Stimulated activated naive CD8-positive, alpha-beta T cell treated with anti-CD3 and anti-CD28 coated beads, Interleukin-15, Interleukin-2, amounts not matched to agents 100 U/mL and 50 U/mL, for 24 hours (primary cell): ENCODE measurements around the gene CTNNBL1.
"Not testable (repeated sequence)": the region's sequence is repeated elsewhere in the genome, so short reads cannot be mapped to it uniquely, and the experiment has no call there.

Experiments
- ATAC-seq: fragments of 150-1000 bp; cut with Tn5 transposase; one replicate; pipeline ENCODE4 v1.10.0; 2021
- DNase-seq: peaks from one replicate; pipeline ENCODE4 v3.0.0; 2021

CTNNBL1 gene, protein sequence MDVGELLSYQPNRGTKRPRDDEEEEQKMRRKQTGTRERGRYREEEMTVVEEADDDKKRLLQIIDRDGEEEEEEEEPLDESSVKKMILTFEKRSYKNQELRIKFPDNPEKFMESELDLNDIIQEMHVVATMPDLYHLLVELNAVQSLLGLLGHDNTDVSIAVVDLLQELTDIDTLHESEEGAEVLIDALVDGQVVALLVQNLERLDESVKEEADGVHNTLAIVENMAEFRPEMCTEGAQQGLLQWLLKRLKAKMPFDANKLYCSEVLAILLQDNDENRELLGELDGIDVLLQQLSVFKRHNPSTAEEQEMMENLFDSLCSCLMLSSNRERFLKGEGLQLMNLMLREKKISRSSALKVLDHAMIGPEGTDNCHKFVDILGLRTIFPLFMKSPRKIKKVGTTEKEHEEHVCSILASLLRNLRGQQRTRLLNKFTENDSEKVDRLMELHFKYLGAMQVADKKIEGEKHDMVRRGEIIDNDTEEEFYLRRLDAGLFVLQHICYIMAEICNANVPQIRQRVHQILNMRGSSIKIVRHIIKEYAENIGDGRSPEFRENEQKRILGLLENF

DNA sequence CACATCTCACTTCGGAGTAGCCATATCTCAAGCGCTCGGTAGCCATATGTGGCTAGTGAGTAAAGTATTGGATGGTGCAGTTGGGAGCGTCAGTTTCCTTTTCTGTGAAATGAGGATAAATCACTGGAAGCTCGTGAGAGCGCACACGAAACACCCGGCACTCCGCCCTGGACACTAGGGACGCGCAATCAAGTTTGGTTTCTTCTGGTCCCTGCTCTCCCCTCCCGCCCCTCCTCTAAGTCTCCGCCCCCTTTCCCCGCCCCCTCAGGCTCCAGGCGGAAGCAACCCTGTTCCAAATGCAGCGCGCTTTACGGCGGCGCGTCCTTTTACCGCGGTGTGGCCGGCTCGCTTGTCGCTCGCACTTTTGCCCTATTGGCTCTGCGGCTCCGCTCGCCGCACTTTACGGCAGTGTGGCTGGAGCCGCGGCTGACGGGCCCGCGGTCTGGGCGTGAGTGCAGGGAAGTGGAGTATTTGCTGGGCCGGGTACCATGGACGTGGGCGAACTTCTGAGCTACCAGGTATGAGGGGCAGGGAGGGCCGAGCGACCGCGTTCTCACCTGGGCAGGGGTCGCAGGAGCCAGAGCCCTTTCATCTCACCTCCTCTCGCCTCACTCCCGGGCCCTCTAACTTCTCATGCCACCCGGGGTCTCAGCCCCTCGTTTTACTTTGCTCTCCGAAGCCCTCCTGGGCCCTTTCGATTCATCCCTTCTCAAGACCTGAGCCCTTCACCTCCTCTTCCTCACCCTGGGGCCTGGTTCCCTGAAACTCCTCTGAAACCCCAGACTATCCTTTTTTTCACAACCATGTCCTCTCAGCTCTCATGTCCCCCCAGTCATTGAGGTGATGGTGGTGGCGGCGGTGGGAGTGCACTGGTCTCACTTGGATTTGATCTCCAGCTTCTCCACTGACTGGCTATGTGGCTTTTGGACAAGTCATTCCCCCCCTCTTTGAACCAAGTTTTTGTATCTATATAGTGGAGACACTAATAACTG, at the start of gene CTNNBL1:
CTNNBL1 (plus strand) TSS at position 396 of the 992 bp plus-strand sequence; CDS start at position 489, 93 bp downstream.
- peak; percentile 97 for ATAC-seq
- DNase-seq, result peak; percentile 96

DNA sequence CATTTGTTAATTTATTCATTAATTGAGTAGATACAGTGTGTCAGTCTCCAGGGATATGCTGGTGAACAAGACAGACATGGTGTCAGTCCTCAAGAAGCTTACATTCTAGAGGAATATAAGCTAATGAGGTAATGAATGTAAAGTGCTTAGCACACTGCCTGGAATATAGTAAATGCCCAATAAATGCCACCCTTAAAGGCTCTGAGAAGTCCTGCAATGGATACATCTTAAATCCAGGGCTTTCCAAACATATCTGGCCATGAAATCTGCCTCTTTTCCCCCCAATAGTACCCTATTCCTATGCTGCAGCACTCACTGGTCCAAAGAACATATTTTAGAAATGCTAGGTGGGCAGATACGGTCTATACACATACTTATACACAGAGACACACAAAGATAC, 49.2 kb upstream of the CTNNBL1 start:
- ATAC-seq (no peak), DNase-seq (no peak)

DNA sequence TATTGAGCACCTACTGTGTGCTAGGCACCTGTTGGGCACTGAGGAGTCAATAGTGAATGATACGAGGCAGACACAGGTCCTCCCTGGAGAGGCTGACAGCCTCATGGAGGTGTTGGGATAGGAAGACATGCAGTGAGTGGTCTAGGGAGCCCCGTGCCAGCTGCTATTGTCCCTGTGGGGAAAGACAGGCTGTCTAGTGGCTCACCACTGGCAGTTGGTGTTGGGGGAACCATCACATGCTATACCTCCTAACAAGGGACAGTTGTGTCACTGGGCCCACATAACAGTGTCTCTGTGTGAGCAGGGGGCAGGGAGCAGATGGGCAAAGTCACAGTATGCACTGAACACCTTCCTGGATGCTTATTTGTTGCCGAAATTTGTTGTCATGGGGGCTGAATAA, 45.9 kb upstream of the CTNNBL1 start:
- ATAC-seq (no peak), DNase-seq (no peak)

DNA sequence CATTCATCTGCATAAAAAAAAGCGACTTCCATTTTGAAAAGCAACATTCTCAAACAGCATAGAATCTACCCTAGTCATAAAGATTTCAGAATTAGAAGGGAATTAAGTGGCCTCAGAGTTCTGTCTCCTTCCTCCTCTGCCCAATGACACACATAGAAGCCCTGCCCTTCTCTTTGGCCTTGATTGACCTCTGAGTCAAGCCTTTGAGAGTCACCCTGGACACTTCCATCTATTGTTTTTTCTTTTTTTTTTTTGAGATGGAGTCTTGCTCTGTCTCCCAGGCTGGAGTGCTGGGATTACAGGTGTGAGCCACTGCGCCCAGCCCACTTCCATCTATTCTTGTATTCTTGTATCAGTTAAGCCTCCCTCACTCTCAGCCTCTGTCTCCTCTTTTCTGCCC, 44.8 kb upstream of the CTNNBL1 start:
- ATAC-seq (no peak), DNase-seq (no peak)

DNA sequence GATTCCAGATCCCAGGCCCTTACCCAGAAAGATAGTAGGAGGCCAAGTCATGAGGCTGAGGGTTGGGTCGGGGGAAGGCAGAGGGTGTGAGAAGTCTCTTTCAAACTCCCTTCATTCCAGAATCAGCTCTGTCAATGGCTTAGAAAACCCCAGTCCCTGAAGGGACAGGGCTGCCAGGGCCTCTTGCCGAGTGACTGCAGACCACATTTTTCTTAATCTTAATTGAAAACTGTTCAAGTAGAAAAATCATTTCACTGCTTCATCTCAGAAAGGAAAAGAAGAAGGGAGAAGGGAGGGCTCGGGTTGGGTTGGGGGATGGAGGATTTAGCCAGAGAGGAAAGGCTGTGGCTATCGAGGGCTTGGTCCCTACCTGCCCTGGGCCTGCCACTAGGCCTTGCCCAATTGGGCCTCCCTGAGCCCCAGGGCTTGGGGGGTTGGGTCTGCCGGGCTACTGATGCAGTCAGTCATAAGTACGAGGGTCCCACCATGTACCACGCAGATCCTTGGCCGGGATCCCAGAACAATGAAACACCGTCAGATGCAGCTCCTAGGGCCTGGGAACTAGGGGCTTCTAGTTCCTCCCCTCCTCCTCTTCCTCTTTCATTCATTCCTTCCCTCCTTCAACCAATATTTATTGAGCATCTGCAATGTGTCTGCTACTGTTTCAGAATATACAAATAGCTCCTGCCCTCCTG, 44.0 kb upstream of the CTNNBL1 start:
- ATAC-seq, result no peak
- no peak for DNase-seq

DNA sequence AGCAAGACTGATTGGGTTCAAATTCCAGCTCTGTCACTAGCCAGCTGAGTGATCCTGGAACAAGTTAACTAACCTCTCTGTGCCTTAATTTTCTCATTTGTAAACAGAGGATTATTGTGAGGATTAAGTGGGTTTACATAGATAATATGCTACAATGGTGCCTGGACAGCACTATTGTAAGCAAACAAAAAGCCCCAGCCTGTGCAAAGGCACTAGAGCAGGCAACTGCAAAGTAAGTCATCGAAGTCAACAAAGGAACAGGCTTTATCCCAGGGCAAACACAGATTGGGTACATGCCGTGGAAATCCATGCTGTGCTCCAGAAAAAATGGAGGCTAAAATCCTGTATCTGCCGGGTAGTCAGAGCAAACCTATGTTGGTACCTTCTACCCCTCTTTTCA, 43.2 kb upstream of the CTNNBL1 start:
- DNase-seq, result no peak
- ATAC-seq, result no peak

DNA sequence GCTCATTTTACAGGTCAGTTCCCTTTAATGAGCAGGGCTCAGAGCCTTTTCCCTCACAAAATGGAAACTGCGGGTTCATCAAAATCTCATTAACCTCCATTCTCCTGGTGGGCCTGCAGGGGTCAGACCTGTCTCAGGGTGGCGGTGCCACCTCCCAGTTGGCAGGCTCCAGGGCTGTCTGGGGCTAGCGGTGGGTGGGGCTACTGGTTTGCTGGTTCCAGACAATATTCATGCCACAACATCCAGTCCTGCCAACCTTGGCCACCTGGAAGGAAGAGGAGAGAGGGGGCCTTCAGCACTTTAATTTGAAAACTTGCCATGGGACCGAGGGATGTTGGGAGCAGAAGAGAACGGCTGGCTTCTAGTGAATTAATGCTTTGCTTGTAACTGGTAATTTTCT, 41.9 kb upstream of the CTNNBL1 start:
- peak; percentile 91 for ATAC-seq
- DNase-seq, result peak; percentile 39

DNA sequence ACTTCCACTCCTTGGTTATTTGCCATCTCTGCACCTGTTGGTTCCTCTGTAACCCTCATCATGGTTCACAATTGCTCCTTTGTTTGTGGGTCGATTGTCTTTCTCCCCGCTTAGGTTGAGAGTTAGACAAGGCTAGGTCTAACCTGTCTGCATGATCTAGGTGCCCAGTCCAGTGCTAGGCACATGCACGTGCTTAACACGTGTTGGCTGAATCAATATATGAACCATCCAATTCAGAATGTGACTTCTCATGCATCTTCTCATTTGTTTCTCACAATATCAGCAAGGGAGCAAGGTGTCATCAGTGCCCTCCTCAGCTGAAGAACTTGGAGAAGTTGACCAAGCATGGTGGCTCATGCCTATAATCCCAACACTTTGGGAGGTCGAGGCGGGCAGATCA, 36.9 kb upstream of the CTNNBL1 start:
- ATAC-seq (no peak), DNase-seq (no peak)

DNA sequence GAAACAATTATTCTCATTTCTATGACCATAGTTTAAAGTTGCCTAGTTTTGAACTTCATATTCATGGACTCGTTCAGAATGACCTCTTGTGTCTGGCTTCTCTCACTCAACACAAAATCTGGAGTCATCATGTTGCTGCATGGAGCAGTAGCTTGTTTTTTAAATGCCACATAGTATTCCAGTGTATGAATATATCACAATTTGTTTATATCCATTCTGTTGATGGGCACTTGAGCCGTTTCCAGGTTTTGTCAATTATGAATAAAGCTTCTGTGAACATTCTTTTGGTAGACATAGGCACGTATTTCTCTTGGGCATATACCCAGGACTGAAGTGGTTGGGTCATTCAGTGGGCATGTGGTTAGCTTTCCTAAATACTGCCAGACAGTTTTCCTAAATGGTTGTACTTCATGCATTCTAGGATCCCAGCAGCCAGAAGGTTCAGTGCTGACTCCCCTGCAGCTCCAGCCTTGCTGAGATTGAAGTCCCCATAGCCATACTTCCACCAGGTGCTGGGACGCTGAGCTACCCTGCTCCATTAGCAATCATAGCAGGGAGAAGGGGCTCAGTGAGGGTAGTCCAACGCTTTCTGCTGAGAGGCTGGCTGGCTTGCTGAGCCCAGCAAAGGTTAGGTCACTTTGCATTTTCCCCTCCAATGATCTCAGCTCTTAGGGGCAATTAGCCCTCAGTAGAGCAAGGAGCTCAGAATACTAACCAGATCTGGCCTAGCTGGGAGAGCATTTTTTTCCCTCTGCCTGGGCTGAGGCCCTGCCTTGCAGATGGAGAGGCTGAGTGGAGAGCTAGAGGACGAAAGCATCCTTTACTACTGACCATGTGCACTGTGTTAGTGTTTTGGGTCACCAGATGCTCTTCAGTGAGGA, 35.7 kb upstream of the CTNNBL1 start:
- DNase-seq, result no peak
- ATAC-seq, result no peak

DNA sequence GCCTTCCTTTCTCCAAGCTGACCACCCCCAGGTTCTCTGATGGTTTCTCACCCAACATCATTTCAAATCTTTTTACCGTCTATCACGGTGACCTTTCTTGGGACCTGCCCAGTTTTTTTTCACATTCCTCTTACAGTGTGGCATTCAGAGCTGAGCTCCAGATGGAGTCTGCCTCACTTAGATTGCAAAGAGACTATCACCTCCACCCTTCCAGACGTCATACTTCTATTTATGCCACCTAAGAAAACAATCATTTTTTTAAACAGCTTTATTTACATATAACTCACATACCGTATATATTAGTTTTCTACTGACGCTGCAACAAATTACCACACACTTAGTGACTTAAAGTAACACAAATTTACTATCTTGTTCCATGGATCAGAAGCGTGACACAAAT, 32.3 kb upstream of the CTNNBL1 start:
- DNase-seq, result no peak

DNA sequence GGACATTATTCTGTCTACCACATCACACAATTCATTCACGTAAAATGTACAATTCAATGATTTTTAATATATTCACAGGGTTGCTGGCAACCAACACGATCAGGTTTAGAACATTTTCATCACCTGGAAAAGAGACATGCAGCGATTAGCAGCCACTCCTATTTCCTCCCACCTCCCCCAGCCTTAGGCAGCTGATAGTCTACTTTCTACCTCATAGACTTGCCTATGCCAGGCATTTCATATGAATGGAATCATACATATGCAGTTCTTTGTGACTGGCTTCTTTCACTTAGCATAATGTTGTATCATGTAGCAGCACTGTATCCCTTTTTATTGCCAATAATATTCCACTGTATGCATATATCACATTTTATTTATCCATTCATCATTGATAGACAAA, 31.5 kb upstream of the CTNNBL1 start:
- no peak for ATAC-seq
- no peak for DNase-seq

More for the DNA sequence above, 32.3 kb upstream of the CTNNBL1 start:
- no peak for ATAC-seq

DNA sequence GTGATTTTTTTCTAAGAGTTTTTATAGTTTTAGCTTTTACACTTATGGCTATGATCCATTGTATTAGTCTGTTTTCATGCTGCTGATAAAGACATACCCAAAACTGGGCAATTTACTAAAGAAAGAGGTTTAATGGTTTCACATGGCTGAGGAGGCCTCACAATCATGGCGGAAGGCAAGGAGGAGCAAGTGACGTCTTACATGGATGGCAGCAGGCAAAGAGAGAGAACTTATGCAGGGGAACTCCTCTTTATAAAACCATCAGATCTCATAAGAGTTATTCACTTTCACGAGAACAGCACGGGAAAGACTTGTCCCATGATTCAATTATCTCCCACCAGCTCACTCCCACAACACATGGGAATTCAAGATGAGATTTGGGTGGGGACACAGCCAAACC, 29.2 kb upstream of the CTNNBL1 start:
- DNase-seq, ATAC-seq: not testable (repeated sequence)

DNA sequence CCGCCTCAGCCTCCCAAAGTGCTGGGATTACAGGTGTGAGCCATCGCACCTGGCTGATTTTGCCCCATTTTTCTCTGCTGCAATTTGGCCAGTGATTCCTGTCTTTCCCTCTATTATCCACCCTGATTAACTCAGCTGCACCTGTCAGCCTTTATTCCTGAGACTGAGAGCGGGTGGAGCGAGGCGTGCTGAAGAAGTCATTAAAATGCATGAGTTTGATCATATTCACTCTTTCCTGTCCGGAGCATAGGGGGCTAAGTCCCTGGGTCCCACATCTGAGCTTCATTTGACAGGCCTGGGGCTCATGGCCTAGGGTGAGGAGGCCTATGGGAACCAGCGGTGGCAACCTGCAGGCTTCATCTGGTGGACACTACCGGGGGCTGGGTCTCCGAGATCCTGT, 25.7 kb upstream of the CTNNBL1 start:
- no peak for ATAC-seq
- DNase-seq, result no peak

DNA sequence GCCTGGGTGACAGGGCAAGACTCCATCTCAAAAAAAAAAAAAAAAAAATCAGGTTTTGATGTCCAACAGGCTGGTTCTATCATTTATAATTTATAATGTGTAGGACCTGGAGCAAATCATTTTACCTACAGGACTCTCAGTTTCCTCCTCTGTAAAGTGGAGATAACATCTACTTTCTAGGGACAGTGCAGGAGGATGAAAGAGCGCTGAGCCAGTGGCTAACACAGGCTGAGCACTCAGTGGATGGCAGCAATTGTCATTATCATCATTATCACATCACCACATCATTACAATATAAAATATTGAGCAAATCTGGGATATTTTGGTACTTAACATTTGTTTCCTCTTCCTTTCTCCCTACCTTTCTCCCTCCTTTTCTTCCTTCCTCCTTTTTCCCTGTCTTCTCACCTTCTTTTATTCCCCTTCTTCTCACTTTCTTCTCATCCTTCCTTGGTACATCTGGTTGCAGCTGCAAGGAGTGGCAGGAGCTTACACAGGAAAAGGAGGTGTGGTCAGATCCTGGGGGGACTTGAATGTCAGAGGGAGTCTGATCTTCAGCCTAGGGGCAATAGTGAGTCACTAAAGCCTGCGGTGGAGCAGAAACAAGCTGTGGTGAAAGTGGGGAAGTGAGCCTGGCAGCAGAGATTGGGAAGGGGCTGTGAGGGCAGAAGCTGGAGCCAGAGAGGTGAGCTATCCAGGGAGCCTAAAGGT, 24.6 kb upstream of the CTNNBL1 start:
- ATAC-seq (peak; percentile 83), DNase-seq (peak; percentile 38)

DNA sequence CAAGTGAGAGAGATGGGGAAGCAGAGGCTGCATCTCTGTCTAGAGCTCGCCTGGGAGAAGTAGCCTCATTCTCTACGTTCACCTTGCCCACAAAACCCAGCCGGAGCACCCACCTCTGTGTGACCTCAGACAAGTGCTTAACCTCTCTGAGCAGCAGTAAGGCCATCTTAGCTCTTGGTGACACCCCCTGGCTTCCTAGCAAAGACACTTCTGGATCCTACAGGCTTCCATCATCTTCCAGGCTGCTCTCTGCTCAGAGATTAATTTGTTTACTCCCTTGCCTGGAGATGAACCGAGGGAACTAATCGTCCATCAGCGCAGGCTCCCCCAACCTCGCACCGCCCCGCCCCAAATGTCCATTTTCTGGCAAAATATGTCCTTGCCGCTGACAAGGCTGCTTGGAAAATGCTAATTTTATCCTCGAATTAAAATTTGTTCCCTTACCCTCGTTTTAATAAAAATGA, 24.0 kb upstream of the CTNNBL1 start:
- ATAC-seq (no peak), DNase-seq (no peak)

DNA sequence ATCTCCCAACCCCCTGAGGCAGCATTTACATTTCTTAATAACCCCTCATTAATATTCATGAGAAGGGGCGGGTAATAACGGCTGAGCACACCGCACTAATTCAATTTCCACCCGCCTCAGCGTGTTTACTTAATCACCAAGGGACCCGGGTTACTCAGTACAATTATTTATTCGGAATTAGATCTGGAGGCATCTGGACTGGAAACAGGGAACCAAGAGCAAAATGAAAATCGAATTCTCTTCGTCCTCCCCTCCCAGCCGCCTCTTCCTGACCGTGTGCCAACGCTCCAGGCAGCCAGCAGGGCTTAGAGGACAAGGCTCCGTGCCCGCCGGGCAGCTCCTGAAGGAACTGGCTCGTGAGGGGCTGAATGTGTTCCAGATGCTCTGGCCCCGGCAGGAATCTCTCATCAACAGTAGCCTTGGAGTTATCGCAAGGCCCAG, 23.5 kb upstream of the CTNNBL1 start:
- ATAC-seq (no peak), DNase-seq (no peak)

DNA sequence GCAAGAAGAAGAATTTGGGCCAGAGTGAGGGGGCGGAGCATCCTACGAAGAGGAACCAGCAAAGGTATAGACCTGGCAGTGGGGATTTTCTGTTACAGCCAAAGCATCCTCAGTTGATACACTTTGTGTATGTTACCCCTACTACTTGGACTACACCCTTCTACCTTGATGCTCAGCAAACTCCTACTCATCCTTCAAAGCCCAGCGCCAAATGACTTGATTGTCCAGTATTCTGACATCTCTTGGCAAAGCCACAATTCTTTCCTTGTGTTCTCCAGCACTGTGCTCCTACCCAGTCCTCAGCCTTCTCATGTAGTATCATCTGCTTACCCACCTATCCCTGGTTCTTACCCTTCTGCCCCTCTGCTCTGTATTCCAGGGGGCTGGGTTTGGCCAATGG, 21.7 kb upstream of the CTNNBL1 start:
- DNase-seq (no peak), ATAC-seq (no peak)

DNA sequence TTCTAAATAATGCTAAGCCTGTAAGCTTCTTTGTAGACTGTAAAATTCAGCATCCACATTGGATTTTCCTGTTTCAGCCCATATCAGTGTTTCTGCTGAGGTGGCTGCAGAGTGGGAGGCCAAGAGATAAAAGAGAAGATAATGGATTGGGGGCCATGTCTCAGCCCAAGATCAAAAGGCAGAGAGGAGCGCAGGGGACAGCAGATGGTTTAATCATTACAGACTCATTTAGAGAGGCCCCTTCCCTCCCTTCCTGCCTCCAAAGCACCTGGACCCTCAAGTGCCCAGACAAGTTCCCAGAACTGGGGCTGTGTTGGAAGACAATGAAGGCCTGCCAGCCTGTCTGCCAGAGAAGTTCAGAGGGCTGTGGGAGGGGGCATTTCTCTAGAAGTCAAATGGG, 20.4 kb upstream of the CTNNBL1 start:
- ATAC-seq (no peak), DNase-seq (no peak)

DNA sequence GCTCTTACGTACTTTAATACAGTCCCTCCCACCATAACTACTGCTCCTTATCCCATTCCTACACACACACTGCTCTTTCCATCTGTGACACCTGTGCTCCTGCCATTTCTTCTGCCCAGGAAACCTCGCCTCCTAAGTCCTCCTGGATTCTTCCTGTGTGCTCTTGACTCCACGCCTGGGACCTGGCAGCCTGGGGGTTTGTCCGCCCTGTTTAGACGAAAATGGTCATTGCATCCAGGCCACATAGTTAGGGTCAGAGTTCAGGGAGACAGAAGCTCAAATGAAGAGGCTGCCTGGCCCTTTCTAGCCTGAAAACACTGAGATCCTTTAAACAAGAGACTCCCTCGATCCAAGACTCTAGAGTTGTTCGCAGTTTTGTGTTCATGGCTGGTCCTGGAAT, 17.4 kb upstream of the CTNNBL1 start:
- ATAC-seq, result no peak

More for the DNA sequence above, 17.4 kb upstream of the CTNNBL1 start:
- no peak for DNase-seq
